GM12878 (cell line): ENCODE measurements around the gene MRM3.
A peak's percentile ranks its signal among the peaks of the same experiment; 100 is the strongest.

Experiments used
- ATF2 ChIP-seq: IDR thresholded peaks from 2 replicates; pipeline ENCODE4 v1.6.1; 2012; ENCODE audit warnings: low read length, inconsistent platforms
- CTCF ChIP-seq, 3 experiments: IDR thresholded peaks in 2 of 3; conservative IDR thresholded peaks in 1 of 3; 2 replicates each; pipeline ENCODE4 v1.5.1; 2011; ENCODE audit warnings: low read depth in 3 of 3, low read length in 3 of 3, mild to moderate bottlenecking in 3 of 3, control low read depth in 2 of 3, moderate library complexity in 2 of 3, inconsistent platforms in 1 of 3, mixed read lengths in 1 of 3; ENCODE audit not compliant: control insufficient read depth in 2 of 3, insufficient read depth in 1 of 3; ENCODE audit errors: extremely low read depth in 1 of 3
- EZH2 ChIP-seq: IDR thresholded peaks from 2 replicates; pipeline ENCODE4 v1.6.1; 2012; ENCODE audit warnings: low read depth, mild to moderate bottlenecking, control low read depth, inconsistent platforms, low read length, borderline replicate concordance; ENCODE audit not compliant: control insufficient read depth
- FOXK2 ChIP-seq: fragments of 450-650 bp; IDR thresholded peaks from 2 replicates; pipeline ENCODE4 v1.6.1; 2017; ENCODE audit warnings: mild to moderate bottlenecking, moderate library complexity
- MAX ChIP-seq: IDR thresholded peaks from 2 replicates; pipeline ENCODE4 v1.6.1; 2012; ENCODE audit warnings: low read depth, low read length, improper control_type of control experiment
- POLR2AphosphoS2 ChIP-seq: IDR thresholded peaks from 2 replicates; pipeline ENCODE4 v1.6.1; 2011; ENCODE audit warnings: low read depth, mild to moderate bottlenecking, low read length, improper control_type of control experiment, moderate library complexity
- POLR2AphosphoS5 ChIP-seq: IDR thresholded peaks from 2 replicates; pipeline ENCODE4 v1.6.1; 2011; ENCODE audit warnings: mild to moderate bottlenecking, low read length, inconsistent platforms
- RAD21 ChIP-seq: IDR thresholded peaks from 2 replicates; pipeline ENCODE4 v1.6.1; 2011; ENCODE audit warnings: mild to moderate bottlenecking, low read depth, low read length, moderate library complexity; ENCODE audit not compliant: insufficient read depth
- RBBP5 ChIP-seq: fragments of 200-600 bp; sonication (generic); conservative IDR thresholded peaks from 2 replicates; pipeline ENCODE4 v1.6.1; 2016
- SP1 ChIP-seq: IDR thresholded peaks from one replicate; pipeline ENCODE4 v1.6.1; 2011; ENCODE audit warnings: low read depth, low read length
- ZNF384 ChIP-seq: IDR thresholded peaks from 2 replicates; pipeline ENCODE4 v1.6.1; 2012; ENCODE audit warnings: low read depth, mild to moderate bottlenecking, low read length, improper control_type of control experiment, borderline replicate concordance

DNA sequence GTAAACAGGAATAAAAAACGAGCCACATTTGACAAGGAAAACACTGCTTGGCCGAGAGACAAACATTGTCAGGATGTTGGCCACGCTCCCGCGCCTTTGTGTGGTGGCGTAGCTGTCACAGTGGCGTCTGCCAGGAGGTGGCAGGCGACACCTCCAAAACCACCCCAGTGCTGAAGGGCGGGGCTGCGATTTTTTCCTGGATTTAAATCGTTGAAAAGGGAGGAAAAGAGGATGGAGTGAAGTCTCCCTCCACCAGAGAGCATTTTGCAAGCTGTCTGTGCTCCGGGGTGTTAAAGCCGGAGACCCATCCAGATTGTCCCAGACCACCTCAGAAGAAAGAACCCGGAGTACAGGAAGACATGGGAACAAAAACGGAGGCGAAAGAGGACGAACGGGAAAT is 12.7 kb downstream of the MRM3 start:
- TF ChIP-seq SP1 (no peak), CTCF (IDR thresholded peaks at IDR 0.05 in 2 of 3, conservative IDR thresholded peaks at IDR 0.05 in 1 of 3; ENCODE audit: control insufficient read depth in 2 of 3, extremely low read depth in 1 of 3, insufficient read depth in 1 of 3, low read depth in 3 of 3, low read length in 3 of 3) (peak; percentile 61 to 71 (median 68)), POLR2AphosphoS5 (no peak), ATF2 (no peak), POLR2AphosphoS2 (no peak), EZH2 (no peak), MAX (no peak), FOXK2 (no peak), RAD21 (peak; percentile 81), RBBP5 (no peak), ZNF384 (no peak)
